IMR-90 (cell line): ENCODE data around the gene CCDC43.

Source experiments
- BHLHE40 ChIP-seq: fragments of 150-350 bp; IDR thresholded peaks from 2 replicates; pipeline ENCODE4 v1.6.1; 2016; ENCODE audit warnings: mild to moderate bottlenecking, low read depth, low read length
- CEBPB ChIP-seq: IDR thresholded peaks from 2 replicates; pipeline ENCODE4 v1.6.1; 2012; ENCODE audit warnings: low read depth, low read length, improper control_type of control experiment
- CHD1 ChIP-seq: IDR thresholded peaks from 2 replicates; pipeline ENCODE4 v1.6.1; 2012; ENCODE audit warnings: low read depth, low read length, improper control_type of control experiment
- CTCF ChIP-seq: conservative IDR thresholded peaks from 2 replicates; pipeline ENCODE4 v1.5.1; 2012; ENCODE audit warnings: mild to moderate bottlenecking, low read depth, low read length, improper control_type of control experiment
- ELK1 ChIP-seq: fragments of 150-350 bp; IDR thresholded peaks from 2 replicates; pipeline ENCODE4 v1.6.1; 2016; ENCODE audit warnings: low read depth, mild to moderate bottlenecking, low read length, moderate library complexity, borderline replicate concordance
- FOS ChIP-seq: fragments of 150-350 bp; IDR thresholded peaks from 2 replicates; pipeline ENCODE4 v1.6.1; 2016; ENCODE audit warnings: low read depth, low read length
- MAZ ChIP-seq: IDR thresholded peaks from 2 replicates; pipeline ENCODE4 v1.6.1; 2012; ENCODE audit warnings: low read depth, mild to moderate bottlenecking, low read length, improper control_type of control experiment, moderate library complexity, borderline replicate concordance
- POLR2A ChIP-seq: IDR thresholded peaks from 2 replicates; pipeline ENCODE4 v1.6.1; 2012; ENCODE audit warnings: mild to moderate bottlenecking, low read depth, low read length
- RAD21 ChIP-seq: IDR thresholded peaks from 2 replicates; pipeline ENCODE4 v1.6.1; 2012; ENCODE audit warnings: low read length, improper control_type of control experiment
- RFX5 ChIP-seq: IDR thresholded peaks from 2 replicates; pipeline ENCODE4 v1.8.0; 2012; ENCODE audit warnings: low read depth, mild to moderate bottlenecking, low read length, moderate library complexity
- SMC3 ChIP-seq: fragments of 150-350 bp; IDR thresholded peaks from 2 replicates; pipeline ENCODE4 v1.6.1; 2016; ENCODE audit warnings: low read depth, mild to moderate bottlenecking, antibody characterized with exemption, low read length, moderate library complexity
- USF2 ChIP-seq: fragments of 150-350 bp; IDR thresholded peaks from 2 replicates; pipeline ENCODE4 v1.6.1; 2017; ENCODE audit warnings: mild to moderate bottlenecking, antibody characterized with exemption, low read length, low read depth

GRCh38 chr17:44688200-44688599, 1.4 kb downstream of the CCDC43 start:
- TF ChIP-seq CTCF: no peak
- no peak for TF ChIP-seq USF2
- no peak for TF ChIP-seq MAZ
- no peak for TF ChIP-seq CHD1
- no peak for TF ChIP-seq POLR2A
- TF ChIP-seq ELK1: no peak
- no peak for TF ChIP-seq RFX5
- TF ChIP-seq BHLHE40: no peak
- TF ChIP-seq RAD21: no peak
- no peak for TF ChIP-seq CEBPB
- no peak for TF ChIP-seq FOS
- no peak for TF ChIP-seq SMC3
